ENCODE results near the gene DDOST. TPM values are rescaled to one million over a fixed set of nuclear protein-coding genes. Genes with fewer than 3 reads are reported as not detected.

DDOST gene
- total RNA-seq, 1 donor from 2014 or later = 254 TPM

DNA sequence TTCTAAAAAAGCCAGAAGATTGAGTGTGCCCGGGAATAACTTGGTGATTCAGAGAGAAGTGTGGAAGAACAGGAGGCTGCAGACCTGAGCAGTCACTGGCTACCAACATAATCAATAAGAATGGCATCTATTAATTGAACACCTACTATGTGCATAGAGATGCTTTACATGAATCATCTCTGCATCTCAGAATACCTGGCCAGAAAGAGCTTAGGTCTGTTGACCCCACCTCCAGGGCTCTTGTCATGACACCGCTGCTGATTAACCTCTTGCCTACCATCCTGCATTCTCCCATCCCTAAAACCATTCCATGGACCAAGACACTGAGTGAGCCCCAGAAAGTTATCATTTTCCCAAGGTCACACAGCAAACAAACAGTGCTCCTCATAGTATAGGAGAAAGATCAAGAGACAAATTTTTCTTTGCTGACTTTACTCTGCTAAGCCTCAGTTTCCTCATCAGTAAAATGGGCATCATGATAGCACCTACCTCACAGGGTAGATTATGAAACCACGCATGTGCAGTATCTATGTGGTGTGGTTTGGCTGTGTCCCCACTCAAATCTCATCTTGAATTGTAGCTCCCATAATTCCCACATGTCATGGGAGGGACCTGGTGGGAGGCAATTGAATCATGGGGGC, 44.2 kb downstream of the DDOST start:
- Mint-ChIP-seq H3K9me3 (no peaks in the 10 kb centered on the region), H3K4me1 (ENCODE audit: unreplicated experiment) (peaks cover 19% of the 10 kb centered on the region), H3K27me3 (peaks cover 13% of the 10 kb centered on the region), H3K4me3 (no peak overlapping the region), H3K36me3 (no peaks in the 10 kb centered on the region), H3K27ac (no peak overlapping the region)
- DNase-seq (ENCODE audit: extremely low spot score, unreplicated experiment) = no peak
- TF ChIP-seq, protein P1, sequence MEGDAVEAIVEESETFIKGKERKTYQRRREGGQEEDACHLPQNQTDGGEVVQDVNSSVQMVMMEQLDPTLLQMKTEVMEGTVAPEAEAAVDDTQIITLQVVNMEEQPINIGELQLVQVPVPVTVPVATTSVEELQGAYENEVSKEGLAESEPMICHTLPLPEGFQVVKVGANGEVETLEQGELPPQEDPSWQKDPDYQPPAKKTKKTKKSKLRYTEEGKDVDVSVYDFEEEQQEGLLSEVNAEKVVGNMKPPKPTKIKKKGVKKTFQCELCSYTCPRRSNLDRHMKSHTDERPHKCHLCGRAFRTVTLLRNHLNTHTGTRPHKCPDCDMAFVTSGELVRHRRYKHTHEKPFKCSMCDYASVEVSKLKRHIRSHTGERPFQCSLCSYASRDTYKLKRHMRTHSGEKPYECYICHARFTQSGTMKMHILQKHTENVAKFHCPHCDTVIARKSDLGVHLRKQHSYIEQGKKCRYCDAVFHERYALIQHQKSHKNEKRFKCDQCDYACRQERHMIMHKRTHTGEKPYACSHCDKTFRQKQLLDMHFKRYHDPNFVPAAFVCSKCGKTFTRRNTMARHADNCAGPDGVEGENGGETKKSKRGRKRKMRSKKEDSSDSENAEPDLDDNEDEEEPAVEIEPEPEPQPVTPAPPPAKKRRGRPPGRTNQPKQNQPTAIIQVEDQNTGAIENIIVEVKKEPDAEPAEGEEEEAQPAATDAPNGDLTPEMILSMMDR (conservative IDR thresholded peaks at IDR 0.05) = no peak

DNA sequence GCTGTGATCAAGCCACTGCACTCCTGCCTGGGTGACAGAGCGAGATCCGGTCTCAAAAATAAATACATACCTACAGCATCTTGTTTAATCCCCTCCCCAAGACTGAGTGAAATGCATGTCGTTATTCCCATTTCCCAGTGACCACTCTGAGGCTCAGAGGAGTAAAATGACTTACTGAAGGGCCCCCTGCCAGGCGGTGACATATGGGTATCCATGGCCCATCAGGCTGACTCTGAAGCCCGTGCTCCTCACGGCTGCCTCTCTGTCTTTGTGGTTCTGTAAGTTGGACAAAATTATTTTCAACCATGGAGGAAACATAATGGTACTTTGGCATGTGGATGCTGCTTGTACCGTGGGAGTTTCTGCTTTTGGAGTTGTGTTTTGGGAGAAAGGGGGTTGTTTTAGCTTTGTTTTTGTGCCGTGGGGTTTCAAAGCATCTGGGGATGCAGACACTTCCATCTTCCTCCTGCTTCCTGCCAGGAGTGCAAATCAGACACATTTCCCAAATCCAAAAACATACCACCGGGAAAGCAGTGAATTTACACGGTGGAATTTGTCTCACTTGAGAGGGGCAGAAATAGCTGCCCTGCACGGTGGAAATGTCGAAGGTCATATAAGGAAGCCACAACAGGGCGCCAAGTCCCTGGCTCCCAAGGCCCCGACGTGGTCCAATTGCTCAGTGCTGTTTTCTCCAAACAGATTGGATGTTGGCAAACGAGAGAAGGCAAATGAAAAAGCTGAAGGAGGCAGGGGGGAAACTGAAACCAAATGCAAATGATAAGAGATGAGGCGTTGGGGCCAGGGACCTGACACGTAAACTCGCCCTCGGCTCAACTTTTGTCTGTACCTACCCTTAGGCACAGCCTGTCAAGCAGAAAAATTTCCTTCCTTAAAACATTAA, 45.0 kb downstream of the DDOST start:
- H3K9me3 Mint-ChIP-seq = no peaks in the 10 kb centered on the region
- DNase-seq (ENCODE audit: extremely low spot score, unreplicated experiment) = no peak
- TF ChIP-seq, protein P1 (conservative IDR thresholded peaks at IDR 0.05) = no peak
- peaks cover 13% of the 10 kb centered on the region for H3K27me3 Mint-ChIP-seq
- H3K4me1 Mint-ChIP-seq (ENCODE audit: unreplicated experiment) = peaks cover 19% of the 10 kb centered on the region
- no peaks in the 10 kb centered on the region for H3K36me3 Mint-ChIP-seq
- H3K27ac Mint-ChIP-seq = no peak overlapping the region
- H3K4me3 Mint-ChIP-seq = no peak overlapping the region

DNA sequence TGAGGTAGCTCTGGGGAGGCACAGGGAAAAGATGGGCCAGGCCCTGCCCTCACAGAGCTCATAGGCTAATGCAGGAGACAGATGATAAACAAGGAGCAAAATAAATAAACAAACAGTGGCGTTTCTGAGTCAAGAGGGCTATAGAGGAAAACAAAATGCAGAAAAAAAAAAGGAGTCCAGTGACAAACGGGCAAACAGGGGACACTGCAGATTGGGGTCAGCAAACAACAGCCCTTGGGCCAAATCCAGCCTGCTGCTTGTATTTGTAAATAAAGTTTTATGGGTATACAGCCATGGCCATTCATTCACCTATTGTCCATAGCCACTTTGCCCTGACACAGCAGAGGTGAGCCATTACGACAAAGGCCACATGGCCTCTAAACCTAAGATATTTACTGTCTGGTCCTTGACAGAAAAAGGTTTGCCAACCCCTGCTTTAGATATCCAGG, 47.0 kb downstream of the DDOST start:
- H3K36me3 Mint-ChIP-seq = no peaks in the 10 kb centered on the region
- peaks cover 10% of the 10 kb centered on the region for H3K27me3 Mint-ChIP-seq
- TF ChIP-seq, protein P1 (conservative IDR thresholded peaks at IDR 0.05) = no peak
- H3K4me1 Mint-ChIP-seq (ENCODE audit: unreplicated experiment) = peaks cover 19% of the 10 kb centered on the region
- peak overlapping the region; percentile 5 for H3K4me3 Mint-ChIP-seq
- H3K27ac Mint-ChIP-seq = peak overlapping the region; percentile 92
- no peaks in the 10 kb centered on the region for H3K9me3 Mint-ChIP-seq
- DNase-seq (ENCODE audit: extremely low spot score, unreplicated experiment) = no peak

DNA sequence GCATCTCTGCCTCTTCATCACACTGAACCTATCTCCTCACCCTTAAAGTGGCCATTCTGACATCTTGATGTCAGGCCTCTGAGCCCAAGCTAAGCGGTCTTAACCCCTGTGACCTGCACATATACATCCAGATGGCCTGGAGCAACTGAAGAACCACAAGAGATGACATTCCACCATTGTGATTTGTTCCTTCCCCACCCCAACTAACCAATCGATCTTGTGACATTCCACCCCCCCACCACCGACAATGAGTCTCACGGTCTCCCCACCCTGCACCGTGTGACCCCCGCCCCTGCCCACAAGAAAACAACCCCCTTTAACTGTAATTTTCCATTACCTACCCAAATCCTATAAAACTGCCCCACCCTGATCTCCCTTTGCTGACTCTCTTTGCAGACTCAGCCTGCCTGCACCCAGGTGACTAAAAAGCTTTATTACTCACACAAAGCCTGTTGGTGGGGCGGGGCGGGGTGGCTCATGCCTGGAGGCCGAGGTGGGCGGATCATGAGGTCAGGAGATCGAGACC, 48.9 kb downstream of the DDOST start:
- TF ChIP-seq, protein P1 (conservative IDR thresholded peaks at IDR 0.05) = no peak
- H3K4me3 Mint-ChIP-seq = no peak overlapping the region
- H3K9me3 Mint-ChIP-seq = no peaks in the 10 kb centered on the region
- H3K27me3 Mint-ChIP-seq = peaks cover 14% of the 10 kb centered on the region
- no peak for DNase-seq (ENCODE audit: extremely low spot score, unreplicated experiment)
- peaks cover 19% of the 10 kb centered on the region for H3K4me1 Mint-ChIP-seq (ENCODE audit: unreplicated experiment)
- no peaks in the 10 kb centered on the region for H3K36me3 Mint-ChIP-seq
- H3K27ac Mint-ChIP-seq = peak overlapping the region; percentile 73

DNA sequence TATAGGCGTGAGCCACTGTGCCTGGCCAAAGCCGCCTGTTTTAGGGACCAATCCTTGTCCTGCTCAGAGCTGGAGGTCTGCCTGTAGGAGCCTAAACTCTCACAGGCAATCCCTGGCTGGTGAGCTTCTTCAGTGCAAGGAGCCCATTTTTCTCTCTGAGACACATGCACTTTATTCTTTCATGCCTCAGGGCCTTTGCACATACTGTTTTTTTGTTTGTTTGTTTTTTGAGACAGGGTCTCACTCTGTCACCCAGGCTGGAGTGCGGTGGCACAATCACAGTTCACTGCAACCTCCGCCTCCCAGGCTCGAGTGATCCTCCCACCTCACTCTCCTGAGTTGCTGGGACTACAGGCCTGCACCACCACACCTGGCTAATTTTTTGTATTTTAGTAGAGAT, 49.5 kb downstream of the DDOST start:
- Mint-ChIP-seq H3K9me3 (no peaks in the 10 kb centered on the region), H3K27me3 (peaks cover 14% of the 10 kb centered on the region), H3K36me3 (no peaks in the 10 kb centered on the region), H3K27ac (no peak overlapping the region), H3K4me3 (no peak overlapping the region), H3K4me1 (ENCODE audit: unreplicated experiment) (peaks cover 15% of the 10 kb centered on the region)
- no peak for DNase-seq (ENCODE audit: extremely low spot score, unreplicated experiment)
- TF ChIP-seq, protein P1 (conservative IDR thresholded peaks at IDR 0.05) = no peak
